Calu3 (cell line): ENCODE data around the gene UST. TPM values are rescaled to one million over a fixed set of nuclear protein-coding genes. Genes with fewer than 3 reads are reported as not detected.

Experiments used
- BruUV-seq: library from RNA; stranded (reverse); fragments of 400-500 nt; replicated peaks from 2 replicates; lab custom pipeline; 2021; lab: Mats Ljungman, UMichigan
- CTCF ChIA-PET: fragments of 300-600 bp; sonication (Branson Sonifier 250); formaldehyde crosslinking; loops from one replicate; lab custom pipeline; 2022; ENCODE audit warnings: antibody characterized with exemption; lab: Charles Lee
- DNase-seq: peaks from one replicate; pipeline ENCODE4 v3.0.0; 2022
- H3K27ac Mint-ChIP-seq: one replicate; pipeline ENCODE4 v1.8.0; 2022; ENCODE audit warnings: mixed read lengths; ENCODE audit not compliant: unreplicated experiment
- H3K27me3 Mint-ChIP-seq: one replicate; pipeline ENCODE4 v1.8.0; 2022; ENCODE audit warnings: mixed read lengths; ENCODE audit not compliant: unreplicated experiment
- H3K36me3 Mint-ChIP-seq: one replicate; pipeline ENCODE4 v1.8.0; 2022; ENCODE audit warnings: mild to moderate bottlenecking, moderate library complexity, mixed read lengths; ENCODE audit not compliant: insufficient read depth, unreplicated experiment
- H3K4me1 Mint-ChIP-seq: one replicate; pipeline ENCODE4 v1.8.0; 2022; ENCODE audit warnings: mild to moderate bottlenecking, low read depth, mixed read lengths; ENCODE audit not compliant: unreplicated experiment
- H3K4me3 Mint-ChIP-seq: one replicate; pipeline ENCODE4 v1.8.0; 2022; ENCODE audit warnings: mild to moderate bottlenecking, low read depth, moderate library complexity, mixed read lengths; ENCODE audit not compliant: unreplicated experiment
- H3K9me3 Mint-ChIP-seq: one replicate; pipeline ENCODE4 v1.8.0; 2022; ENCODE audit warnings: low read depth, mixed read lengths; ENCODE audit not compliant: unreplicated experiment
- CTCF ChIP-seq: fragments of 200-600 bp; IDR thresholded peaks from one replicate; pipeline ENCODE4 v1.8.0; 2022; ENCODE audit warnings: antibody characterized with exemption; ENCODE audit not compliant: unreplicated experiment
- intact Hi-C: fragments of 100-400 bp; cut with micrococcal nuclease; formaldehyde crosslinking; loops from one replicate; pipeline ENCODE4 v1.10.0; 2022; ENCODE audit not compliant: unreplicated experiment
- total RNA-seq: library from RNA; stranded (reverse); gene quantifications from 2 replicates; pipeline ENCODE4 v1.2.3, GENCODE V29; 2022

Gene UST
- total RNA-seq, 1 experiment from 2014 or later: 2.4 TPM

- H3K36me3 Mint-ChIP-seq: no peaks in the 10 kb centered on the region
- H3K9me3 Mint-ChIP-seq: no peaks in the 10 kb centered on the region
- H3K27ac Mint-ChIP-seq: no peak overlapping the region
- no peak for DNase-seq
- TF ChIP-seq CTCF: no peak
- no peak overlapping the region for H3K4me3 Mint-ChIP-seq
- no peaks in the 10 kb centered on the region for H3K27me3 Mint-ChIP-seq
- CTCF ChIA-PET: interaction anchor here (0.7 kb wide), 1 partner anchor 33 kb away, joined by 4 read pairs; no protein-coding TSS in a partner anchor
- intact Hi-C loops: no loop called here
- BruUV-seq: no TSS peak
- H3K4me1 Mint-ChIP-seq: no peaks in the 10 kb centered on the region
Measured at GRCh38 chr6:149078211-149078782, 331.5 kb downstream of the UST start.

- Mint-ChIP-seq H3K4me1 (no peaks in the 10 kb centered on the region), H3K27me3 (no peaks in the 10 kb centered on the region), H3K4me3 (no peak overlapping the region), H3K9me3 (no peaks in the 10 kb centered on the region), H3K27ac (no peak overlapping the region), H3K36me3 (no peaks in the 10 kb centered on the region)
- intact Hi-C loops: no loop called here
- CTCF ChIA-PET: no interaction called here
- no TSS peak for BruUV-seq
- no peak for TF ChIP-seq CTCF
- no peak for DNase-seq
Measured at GRCh38 chr6:149079456-149079855, 332.6 kb downstream of the UST start.

- Mint-ChIP-seq H3K27ac (no peak overlapping the region), H3K27me3 (no peaks in the 10 kb centered on the region), H3K4me1 (no peaks in the 10 kb centered on the region), H3K9me3 (no peaks in the 10 kb centered on the region), H3K4me3 (no peak overlapping the region), H3K36me3 (no peaks in the 10 kb centered on the region)
- no TSS peak for BruUV-seq
- intact Hi-C loops: loop anchor here (5.0 to 10.0 kb wide), 2 partner anchors 97 to 255 kb away; no protein-coding TSS in a partner anchor
- no peak for TF ChIP-seq CTCF
- CTCF ChIA-PET: interaction anchor here (0.6 kb wide), 1 partner anchor 598 kb away, joined by 3 read pairs; no protein-coding TSS in a partner anchor
- no peak for DNase-seq
Measured at GRCh38 chr6:149079911-149080491, 333.2 kb downstream of the UST start.

GRCh38 chr6:149080511-149080910, 333.7 kb downstream of the UST start:
- H3K4me3 Mint-ChIP-seq: no peak overlapping the region
- no peaks in the 10 kb centered on the region for H3K9me3 Mint-ChIP-seq
- H3K27me3 Mint-ChIP-seq: no peaks in the 10 kb centered on the region
- H3K4me1 Mint-ChIP-seq: no peaks in the 10 kb centered on the region
- no peak overlapping the region for H3K27ac Mint-ChIP-seq
- DNase-seq: no peak
- CTCF ChIA-PET: interaction anchor here (0.6 kb wide), 1 partner anchor 598 kb away, joined by 3 read pairs; no protein-coding TSS in a partner anchor
- H3K36me3 Mint-ChIP-seq: no peaks in the 10 kb centered on the region
- no peak for TF ChIP-seq CTCF
- BruUV-seq: no TSS peak
- intact Hi-C loops: loop anchor here (5.0 to 10.0 kb wide), 2 partner anchors 97 to 254 kb away; no protein-coding TSS in a partner anchor
